PC-9 (cell line): ENCODE data around the gene ANO1. TPM values are rescaled to one million over a fixed set of nuclear protein-coding genes. Genes with fewer than 3 reads are reported as not detected.

Experiments used
- BruUV-seq: library from RNA; stranded (reverse); fragments of 400-500 nt; replicated peaks from 2 replicates; lab custom pipeline; 2021; lab: Mats Ljungman, UMichigan
- CTCF ChIA-PET: fragments of 300-600 bp; sonication (Branson Sonifier 250); formaldehyde crosslinking; loops from one replicate; lab custom pipeline; 2022; ENCODE audit warnings: antibody characterized with exemption; lab: Charles Lee
- POLR2A ChIA-PET: fragments of 300-600 bp; sonication (Branson Sonifier 250); formaldehyde crosslinking; loops from one replicate; lab custom pipeline; 2022; ENCODE audit warnings: antibody characterized with exemption; ENCODE audit not compliant: unreplicated experiment; lab: Charles Lee
- DNase-seq, 2 experiments: peaks; one replicate each; pipeline versions ENCODE4 v3.0.0 to v3.0.0-alpha.2; 2015 to 2022; ENCODE audit warnings: mixed read lengths in 1 of 2
- H2AFZ ChIP-seq: fragments of 200-600 bp; sonication (generic); 2 replicates; pipeline ENCODE4 v1.8.1; 2017; ENCODE audit warnings: antibody characterized with exemption
- H3F3A ChIP-seq: fragments of 200-600 bp; sonication (generic); 2 replicates; pipeline ENCODE4 v1.8.1; 2017; ENCODE audit warnings: antibody characterized with exemption, mild to moderate bottlenecking, low read depth; ENCODE audit not compliant: insufficient read depth
- H3K27ac ChIP-seq: fragments of 200-600 bp; sonication (generic); 2 replicates; pipeline ENCODE4 v1.6.1; 2016; ENCODE audit warnings: mixed run types
- H3K27me3 ChIP-seq: fragments of 200-600 bp; sonication (generic); 2 replicates; pipeline ENCODE4 v1.6.1; 2016; ENCODE audit warnings: low read depth, mixed run types; ENCODE audit not compliant: insufficient read depth
- H3K36me3 ChIP-seq: fragments of 200-600 bp; sonication (generic); 2 replicates; pipeline ENCODE4 v1.6.1; 2016; ENCODE audit warnings: low read depth, mixed run types
- H3K4me1 ChIP-seq: fragments of 200-600 bp; sonication (generic); replicated peaks from 2 replicates; pipeline ENCODE4 v1.6.1; 2016; ENCODE audit warnings: mixed run types; ENCODE audit not compliant: insufficient read depth
- H3K4me2 ChIP-seq: fragments of 200-600 bp; sonication (generic); 2 replicates; pipeline ENCODE4 v1.6.1; 2017; ENCODE audit warnings: mixed run types
- H3K4me3 ChIP-seq: fragments of 200-600 bp; sonication (generic); 2 replicates; pipeline ENCODE4 v1.6.1; 2016; ENCODE audit warnings: mixed run types
- H3K79me2 ChIP-seq: fragments of 200-600 bp; sonication (generic); 2 replicates; pipeline ENCODE4 v1.6.1; 2017; ENCODE audit warnings: low read depth, mixed run types
- H3K9me2 ChIP-seq: fragments of 200-600 bp; sonication (generic); 2 replicates; pipeline ENCODE4 v1.8.1; 2017; ENCODE audit warnings: mild to moderate bottlenecking; ENCODE audit not compliant: insufficient read depth
- H3K9me3 ChIP-seq: fragments of 200-600 bp; sonication (generic); 2 replicates; pipeline ENCODE4 v1.8.1; 2016; ENCODE audit warnings: low read depth; ENCODE audit not compliant: insufficient read depth
- H4K20me1 ChIP-seq: fragments of 200-600 bp; sonication (generic); 2 replicates; pipeline ENCODE4 v1.8.1; 2017; ENCODE audit not compliant: insufficient read depth
- EZH2 ChIP-seq: fragments of 200-600 bp; sonication (generic); IDR thresholded peaks from 2 replicates; pipeline ENCODE4 v1.8.0; 2017; ENCODE audit warnings: antibody characterized with exemption, low read depth
- intact Hi-C: fragments of 100-400 bp; cut with micrococcal nuclease; formaldehyde crosslinking; loops from one replicate; pipeline ENCODE4 v1.10.0; 2022; ENCODE audit not compliant: unreplicated experiment
- total RNA-seq: library from RNA; stranded (reverse); gene quantifications from 2 replicates; pipeline ENCODE4 v1.2.3, GENCODE V29; 2021
- TF ChIP-seq, protein P1 (sequence below): fragments of 200-600 bp; sonication (generic); conservative IDR thresholded peaks from 2 replicates; pipeline ENCODE4 v1.6.1; 2017; ENCODE audit warnings: mixed run types, antibody characterized with exemption, mild to moderate bottlenecking, moderate library complexity

The ANO1 gene
- total RNA-seq, 1 experiment from 2014 or later: 107 TPM

DNA sequence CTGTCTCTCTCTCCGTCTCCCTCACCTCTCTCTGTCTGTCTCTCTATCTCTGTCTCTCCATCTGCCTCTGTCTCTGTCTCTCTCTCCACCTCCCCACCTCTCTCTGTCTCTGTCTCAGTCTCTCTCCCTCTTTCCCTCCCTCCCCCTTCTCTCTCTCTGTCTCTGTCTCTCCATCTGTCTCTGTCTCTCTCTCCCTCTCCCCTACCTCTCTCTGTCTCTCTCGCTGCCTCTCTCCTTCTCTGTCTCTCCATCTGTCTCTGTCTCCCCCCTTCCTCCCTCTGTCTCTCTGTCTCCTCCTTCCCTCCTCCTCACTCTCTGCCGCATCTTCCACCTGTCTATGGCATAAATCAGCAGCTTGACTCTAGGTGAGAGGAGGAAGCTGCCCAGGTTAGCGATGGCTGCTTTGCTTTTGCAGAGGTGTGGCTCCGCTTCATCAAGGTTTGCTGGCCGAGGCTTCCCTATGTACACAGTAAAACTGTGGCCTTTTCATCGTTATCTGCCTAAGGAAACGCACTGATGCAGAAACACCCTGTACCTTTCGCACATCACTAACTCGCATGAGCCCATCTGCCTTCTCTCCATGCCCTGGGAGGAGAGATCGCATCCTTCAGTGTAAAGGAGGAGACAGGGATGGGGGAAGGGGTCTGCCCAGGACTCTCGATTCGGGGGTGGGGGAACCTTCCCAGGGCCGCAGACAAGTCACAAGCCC, 44.5 kb downstream of the ANO1 start:
- ChIA-PET CTCF (no interaction called here), POLR2A (no interaction called here)
- no peak overlapping the region for H2AFZ ChIP-seq
- peaks cover 11% of the 10 kb centered on the region for H4K20me1 ChIP-seq
- no peaks in the 10 kb centered on the region for H3K27me3 ChIP-seq
- intact Hi-C loops: no loop called here
- TF ChIP-seq EZH2: no peak
- TF ChIP-seq, protein P1, sequence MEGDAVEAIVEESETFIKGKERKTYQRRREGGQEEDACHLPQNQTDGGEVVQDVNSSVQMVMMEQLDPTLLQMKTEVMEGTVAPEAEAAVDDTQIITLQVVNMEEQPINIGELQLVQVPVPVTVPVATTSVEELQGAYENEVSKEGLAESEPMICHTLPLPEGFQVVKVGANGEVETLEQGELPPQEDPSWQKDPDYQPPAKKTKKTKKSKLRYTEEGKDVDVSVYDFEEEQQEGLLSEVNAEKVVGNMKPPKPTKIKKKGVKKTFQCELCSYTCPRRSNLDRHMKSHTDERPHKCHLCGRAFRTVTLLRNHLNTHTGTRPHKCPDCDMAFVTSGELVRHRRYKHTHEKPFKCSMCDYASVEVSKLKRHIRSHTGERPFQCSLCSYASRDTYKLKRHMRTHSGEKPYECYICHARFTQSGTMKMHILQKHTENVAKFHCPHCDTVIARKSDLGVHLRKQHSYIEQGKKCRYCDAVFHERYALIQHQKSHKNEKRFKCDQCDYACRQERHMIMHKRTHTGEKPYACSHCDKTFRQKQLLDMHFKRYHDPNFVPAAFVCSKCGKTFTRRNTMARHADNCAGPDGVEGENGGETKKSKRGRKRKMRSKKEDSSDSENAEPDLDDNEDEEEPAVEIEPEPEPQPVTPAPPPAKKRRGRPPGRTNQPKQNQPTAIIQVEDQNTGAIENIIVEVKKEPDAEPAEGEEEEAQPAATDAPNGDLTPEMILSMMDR: no peak
- no peak overlapping the region for H3K4me2 ChIP-seq
- no TSS peak for BruUV-seq
- H3K9me2 ChIP-seq: peaks cover 4% of the 10 kb centered on the region; the same call in 1 of the 2 replicates
- DNase-seq: no peak
- H3F3A ChIP-seq: peaks cover 58% of the 10 kb centered on the region
- H3K27ac ChIP-seq: no peak overlapping the region; the same call in 1 of the 2 replicates
- H3K79me2 ChIP-seq: no peaks in the 10 kb centered on the region
- H3K9me3 ChIP-seq: no peaks in the 10 kb centered on the region
- H3K4me3 ChIP-seq: no peak overlapping the region
- H3K36me3 ChIP-seq: peaks cover 48% of the 10 kb centered on the region
- H3K4me1 ChIP-seq: peaks cover 11% of the 10 kb centered on the region

DNA sequence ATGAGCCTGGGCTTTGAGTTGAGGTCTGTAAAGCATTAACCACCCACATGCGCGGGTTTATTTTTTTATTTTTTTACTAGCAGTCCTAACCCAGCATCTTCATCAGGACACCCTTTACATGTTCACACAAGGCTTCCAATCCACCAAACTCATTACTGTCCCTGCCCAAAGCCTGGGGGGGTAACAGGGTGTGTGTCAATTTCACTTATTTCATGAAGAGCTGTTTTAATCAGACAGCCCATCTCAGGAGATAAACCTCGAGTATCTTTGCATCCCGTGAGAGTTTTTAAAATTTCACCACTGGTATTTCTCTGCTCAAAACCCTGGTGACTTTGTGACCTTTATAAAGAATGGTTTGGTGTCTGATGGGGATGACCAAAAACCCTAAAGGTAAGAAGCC, 45.6 kb downstream of the ANO1 start:
- Histone ChIP-seq H3K27ac (no peak overlapping the region), H2AFZ (no peak overlapping the region), H3F3A (peaks cover 67% of the 10 kb centered on the region), H4K20me1 (peaks cover 21% of the 10 kb centered on the region), H3K79me2 (no peaks in the 10 kb centered on the region), H3K9me3 (no peaks in the 10 kb centered on the region), H3K36me3 (peaks cover 47% of the 10 kb centered on the region), H3K9me2 (no peaks in the 10 kb centered on the region), H3K4me2 (no peak overlapping the region), H3K4me3 (no peak overlapping the region), H3K4me1 (peaks cover 22% of the 10 kb centered on the region), H3K27me3 (no peaks in the 10 kb centered on the region)
- no peak for DNase-seq
- ChIA-PET CTCF (interaction anchor here (0.5 kb wide), 1 partner anchor 209 kb away, joined by 3 read pairs; no protein-coding TSS in a partner anchor), POLR2A (no interaction called here)
- intact Hi-C loops: no loop called here
- no peak for TF ChIP-seq EZH2
- TF ChIP-seq, protein P1: no peak
- no TSS peak for BruUV-seq

DNA sequence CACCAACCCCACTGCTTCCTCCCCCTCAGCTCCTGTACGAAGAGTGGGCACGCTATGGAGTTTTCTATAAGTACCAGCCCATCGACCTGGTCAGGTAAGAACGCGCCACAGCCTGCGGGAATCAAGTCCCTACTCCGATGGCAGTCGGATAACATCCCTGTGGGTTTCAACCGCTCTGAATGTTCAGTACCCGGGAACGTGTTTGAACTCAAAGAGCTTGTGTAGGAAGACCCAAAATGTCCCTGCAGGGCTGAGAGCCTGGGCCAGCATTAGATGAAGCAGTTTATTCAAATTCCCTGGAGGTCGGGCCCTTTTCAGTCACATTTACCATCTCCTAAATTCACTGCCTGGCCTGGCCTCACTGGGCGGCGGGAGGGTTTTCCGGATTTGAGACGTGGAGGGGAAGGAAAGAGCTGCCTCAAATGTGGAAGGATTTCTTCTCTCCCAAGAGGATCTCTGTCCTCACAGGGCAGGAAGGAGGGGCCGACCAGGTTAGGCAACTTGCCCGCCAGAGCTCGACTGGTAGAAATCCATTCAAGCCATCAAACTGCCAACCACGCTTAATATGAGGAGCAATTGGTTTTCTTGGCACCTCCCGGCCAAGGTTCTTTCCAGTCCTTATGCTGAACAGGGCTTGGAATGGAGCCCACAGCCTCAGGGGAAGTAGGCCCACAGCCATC, 46.3 kb downstream of the ANO1 start:
- Histone ChIP-seq H3K27ac (no peak overlapping the region), H2AFZ (no peak overlapping the region)

More for the DNA sequence above, 46.3 kb downstream of the ANO1 start:
- CTCF ChIA-PET: no interaction called here
- H3K4me1 ChIP-seq: peaks cover 22% of the 10 kb centered on the region
- POLR2A ChIA-PET: no interaction called here
- H3K9me3 ChIP-seq: no peaks in the 10 kb centered on the region
- H3K4me2 ChIP-seq: no peak overlapping the region
- H3K4me3 ChIP-seq: no peak overlapping the region
- H3K27me3 ChIP-seq: no peaks in the 10 kb centered on the region
- H3K9me2 ChIP-seq: no peaks in the 10 kb centered on the region
- intact Hi-C loops: no loop called here
- no TSS peak for BruUV-seq
- peaks cover 50% of the 10 kb centered on the region for H3K36me3 ChIP-seq
- no peaks in the 10 kb centered on the region for H3K79me2 ChIP-seq
- no peak for DNase-seq
- peaks cover 73% of the 10 kb centered on the region for H3F3A ChIP-seq
- peaks cover 29% of the 10 kb centered on the region for H4K20me1 ChIP-seq
- TF ChIP-seq EZH2: no peak
- TF ChIP-seq, protein P1: no peak
